GM12872 (cell line): Measurements from ENCODE around the gene TPST2.

Experiments used
- TF ChIP-seq, protein P1 (sequence below): IDR thresholded peaks from 3 replicates; pipeline ENCODE4 v1.5.1; 2011; ENCODE audit warnings: low read depth, mild to moderate bottlenecking, low read length, moderate library complexity; ENCODE audit not compliant: insufficient read depth

TPST2 gene

DNA sequence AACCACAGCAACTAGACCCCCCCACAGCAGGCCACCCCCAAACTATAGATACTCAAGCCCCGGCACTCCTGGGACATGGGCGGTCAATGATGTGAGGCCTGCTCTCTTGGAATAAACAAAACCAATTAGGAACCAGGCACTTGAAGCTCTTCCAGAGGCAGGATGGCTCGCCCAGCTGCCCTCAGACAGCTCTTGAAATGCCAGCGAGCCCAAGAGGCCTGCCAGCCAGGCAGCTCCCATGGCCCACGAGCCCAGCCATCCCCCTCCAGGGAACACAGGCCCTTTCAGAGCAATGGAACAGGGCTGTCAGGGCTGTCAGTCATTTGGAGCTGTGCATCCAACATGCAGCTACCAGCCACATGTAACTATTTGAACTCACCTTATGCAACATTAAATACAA lies 43.6 kb downstream of the TPST2 start:
- TF ChIP-seq, protein P1, sequence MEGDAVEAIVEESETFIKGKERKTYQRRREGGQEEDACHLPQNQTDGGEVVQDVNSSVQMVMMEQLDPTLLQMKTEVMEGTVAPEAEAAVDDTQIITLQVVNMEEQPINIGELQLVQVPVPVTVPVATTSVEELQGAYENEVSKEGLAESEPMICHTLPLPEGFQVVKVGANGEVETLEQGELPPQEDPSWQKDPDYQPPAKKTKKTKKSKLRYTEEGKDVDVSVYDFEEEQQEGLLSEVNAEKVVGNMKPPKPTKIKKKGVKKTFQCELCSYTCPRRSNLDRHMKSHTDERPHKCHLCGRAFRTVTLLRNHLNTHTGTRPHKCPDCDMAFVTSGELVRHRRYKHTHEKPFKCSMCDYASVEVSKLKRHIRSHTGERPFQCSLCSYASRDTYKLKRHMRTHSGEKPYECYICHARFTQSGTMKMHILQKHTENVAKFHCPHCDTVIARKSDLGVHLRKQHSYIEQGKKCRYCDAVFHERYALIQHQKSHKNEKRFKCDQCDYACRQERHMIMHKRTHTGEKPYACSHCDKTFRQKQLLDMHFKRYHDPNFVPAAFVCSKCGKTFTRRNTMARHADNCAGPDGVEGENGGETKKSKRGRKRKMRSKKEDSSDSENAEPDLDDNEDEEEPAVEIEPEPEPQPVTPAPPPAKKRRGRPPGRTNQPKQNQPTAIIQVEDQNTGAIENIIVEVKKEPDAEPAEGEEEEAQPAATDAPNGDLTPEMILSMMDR: no peak

DNA sequence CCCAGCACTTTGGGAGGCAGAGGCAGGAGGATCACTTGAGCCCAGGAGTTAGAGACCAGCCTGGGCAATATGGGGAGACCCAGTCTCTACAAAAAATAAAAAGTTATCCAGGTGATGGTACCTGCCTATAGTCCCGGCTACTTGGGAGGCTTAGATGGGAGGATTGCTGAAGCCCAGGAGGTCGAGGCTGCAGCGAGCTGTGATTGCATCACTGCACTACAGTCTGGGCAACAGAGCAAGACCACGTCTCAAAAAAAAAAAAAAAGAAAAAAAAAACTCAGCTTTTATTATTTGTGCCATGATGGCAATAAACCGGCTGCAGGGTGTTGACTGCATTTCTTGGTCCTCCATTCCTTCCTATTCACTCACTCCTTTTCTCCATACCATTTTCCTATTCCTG lies 44.1 kb downstream of the TPST2 start:
- TF ChIP-seq, protein P1: no peak

DNA sequence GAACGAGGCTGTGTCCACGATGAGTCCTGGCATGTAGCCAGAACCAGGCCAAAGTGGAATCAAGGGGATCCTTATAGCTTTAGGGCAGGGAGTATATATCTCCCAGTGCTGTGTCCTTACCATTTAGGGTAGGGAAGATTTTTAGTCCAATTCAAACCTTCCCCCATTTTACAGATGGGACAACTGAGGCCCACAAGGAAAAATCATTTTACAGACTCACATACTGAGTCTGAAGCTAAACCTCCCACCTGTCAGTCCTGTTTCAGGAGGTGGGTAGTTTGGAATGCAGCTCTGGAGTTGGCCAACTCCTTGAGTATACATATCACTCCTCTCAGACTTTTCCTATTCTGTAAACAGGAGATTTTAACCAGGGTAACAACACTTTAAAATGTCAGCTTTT lies 44.5 kb downstream of the TPST2 start:
- TF ChIP-seq, protein P1: no peak

DNA sequence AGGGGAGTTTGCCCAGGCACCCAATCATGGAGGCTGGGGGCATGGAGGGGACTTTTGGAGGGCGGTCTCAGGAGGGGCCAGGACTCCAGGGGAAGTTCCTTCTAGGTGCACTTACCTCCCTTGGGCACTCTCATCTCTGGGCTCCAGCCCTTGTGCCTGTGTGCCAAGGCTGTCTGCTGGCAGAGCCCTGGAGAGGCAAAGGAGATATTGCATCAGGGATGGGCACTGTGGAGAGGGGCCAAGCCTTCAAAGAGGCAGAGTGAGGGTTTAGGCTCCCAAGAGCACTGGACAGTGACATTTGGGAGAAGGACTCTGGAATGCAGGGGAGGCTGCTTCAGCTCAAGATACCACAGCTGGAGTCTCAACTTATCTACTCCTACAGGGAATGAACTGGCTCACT lies 45.4 kb downstream of the TPST2 start:
- TF ChIP-seq, protein P1: no peak

DNA sequence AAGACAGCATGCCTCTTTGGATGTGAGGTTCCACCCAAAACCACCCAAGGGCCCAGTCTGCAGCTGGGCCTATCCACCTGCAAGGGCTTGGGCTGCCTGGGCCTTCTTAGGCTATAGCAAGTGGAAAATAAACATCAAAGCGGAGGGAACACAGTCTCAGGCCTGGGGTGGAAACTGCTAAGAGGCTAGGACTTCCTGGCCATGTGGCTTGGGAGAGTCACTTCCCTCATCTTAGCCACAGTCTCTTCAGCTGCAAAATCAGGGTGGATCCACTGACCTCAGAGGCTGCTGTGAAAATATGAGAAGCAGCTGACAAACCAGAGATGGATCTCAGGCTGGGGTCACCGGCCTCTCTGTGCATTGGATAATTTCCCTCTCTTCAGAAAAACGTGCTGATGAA lies 47.1 kb downstream of the TPST2 start:
- TF ChIP-seq, protein P1: no peak

DNA sequence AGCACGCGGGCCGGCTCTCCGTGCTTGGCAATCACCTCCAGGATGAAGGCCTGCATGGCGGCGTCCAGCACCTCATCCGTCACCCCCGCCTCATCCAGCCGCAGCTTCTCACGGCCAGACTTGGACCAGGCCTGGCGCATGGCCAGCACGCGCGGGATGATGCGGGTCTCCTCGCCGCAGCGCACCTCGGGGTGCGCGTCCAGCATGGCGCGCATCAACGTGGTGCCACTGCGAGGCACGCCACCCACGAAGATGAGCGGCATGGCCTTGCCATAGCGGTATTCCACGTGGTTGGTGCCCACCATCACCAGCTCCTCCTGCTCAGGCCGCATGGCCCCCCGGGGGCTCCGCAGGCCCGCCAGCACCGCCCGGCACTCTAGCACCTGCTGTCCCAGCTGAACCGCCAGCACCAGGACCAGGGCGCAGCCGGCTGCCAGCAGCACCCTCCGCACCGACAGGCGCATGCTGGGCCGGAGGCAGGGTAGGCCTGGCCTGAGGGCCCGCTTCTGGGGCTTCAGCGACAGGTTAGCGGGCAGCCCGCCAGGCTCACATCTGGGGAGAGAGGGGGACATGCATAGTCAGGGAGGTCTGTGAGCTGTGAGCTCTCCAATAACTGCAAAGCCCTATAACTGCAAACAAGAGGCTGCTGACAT lies 48.6 kb downstream of the TPST2 start:
- TF ChIP-seq, protein P1: no peak

DNA sequence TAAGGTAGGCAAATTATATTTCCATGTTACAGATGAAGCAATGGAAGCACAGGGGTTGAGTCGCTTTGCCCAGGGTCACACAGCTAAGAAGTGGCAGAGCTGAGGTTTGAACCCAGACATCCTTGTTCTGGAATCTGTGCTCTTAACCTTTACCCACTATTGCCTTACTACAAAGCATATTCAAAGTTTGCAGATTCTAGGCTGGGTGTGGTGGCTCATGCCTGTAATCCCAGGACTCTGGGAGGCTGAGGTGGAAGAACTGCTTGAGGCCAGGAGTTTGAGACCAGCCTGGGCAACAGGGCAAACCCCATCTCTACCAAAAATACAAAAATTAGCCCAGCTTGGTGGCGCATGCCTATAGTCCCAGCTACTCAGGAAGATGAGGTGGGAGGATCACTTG lies 49.8 kb downstream of the TPST2 start:
- TF ChIP-seq, protein P1: no peak

DNA sequence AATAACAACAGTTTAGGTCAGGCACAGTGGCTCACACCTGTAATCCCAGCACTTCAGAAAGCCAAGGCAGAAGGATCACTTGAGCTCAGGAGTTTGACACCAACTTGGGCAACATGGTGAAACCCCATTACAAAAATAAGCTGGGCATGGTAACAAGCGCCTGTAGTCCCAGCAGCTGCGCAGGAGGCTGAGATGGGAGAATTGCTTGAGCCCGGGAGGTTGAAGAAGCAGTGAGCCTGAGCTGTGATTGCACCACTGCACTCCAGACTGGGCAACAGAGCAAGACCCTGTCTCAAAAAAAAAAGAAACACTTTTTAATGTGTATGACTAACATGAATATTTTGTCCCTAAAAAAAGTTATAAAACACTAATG lies 53.2 kb downstream of the TPST2 start:
- TF ChIP-seq, protein P1: no peak
